H9 (cell line): ENCODE results near the gene NRXN3. TPM values are rescaled to one million over a fixed set of nuclear protein-coding genes. Genes with fewer than 3 reads are reported as not detected.

Experiments
- DNase-seq: peaks from one replicate; pipeline ENCODE4 v3.0.0-alpha.2; 2017
- H2AFZ ChIP-seq: one replicate; pipeline ENCODE4 v1.6.1; 2013; ENCODE audit warnings: mild to moderate bottlenecking, low read length, control low read depth, moderate library complexity
- H2AK5ac ChIP-seq: 2 replicates; pipeline ENCODE4 v1.6.1; 2013; ENCODE audit warnings: low read length, control low read depth, mixed read lengths; ENCODE audit not compliant: insufficient read length
- H2BK120ac ChIP-seq: one replicate; pipeline ENCODE4 v1.6.1; 2013; ENCODE audit warnings: low read depth, mild to moderate bottlenecking, low read length, control low read depth, inconsistent platforms; ENCODE audit not compliant: poor library complexity, severe bottlenecking
- H2BK12ac ChIP-seq: 2 replicates; pipeline ENCODE4 v1.6.1; 2013; ENCODE audit warnings: low read length, control low read depth, mixed read lengths, low read depth; ENCODE audit not compliant: insufficient read length
- H2BK15ac ChIP-seq: 2 replicates; pipeline ENCODE4 v1.6.1; 2013; ENCODE audit warnings: low read depth, low read length, control low read depth
- H2BK20ac ChIP-seq: one replicate; pipeline ENCODE4 v1.6.1; 2013; ENCODE audit warnings: low read depth, mild to moderate bottlenecking, low read length, control low read depth, inconsistent platforms; ENCODE audit not compliant: poor library complexity, severe bottlenecking
- H2BK5ac ChIP-seq: 2 replicates; pipeline ENCODE4 v1.6.1; 2013; ENCODE audit warnings: low read length, control low read depth, mixed read lengths; ENCODE audit not compliant: insufficient read length
- H3K14ac ChIP-seq: 2 replicates; pipeline ENCODE4 v1.6.1; 2013; ENCODE audit warnings: low read length, control low read depth; ENCODE audit not compliant: insufficient read depth
- H3K18ac ChIP-seq: 2 replicates; pipeline ENCODE4 v1.6.1; 2013; ENCODE audit warnings: low read depth, mild to moderate bottlenecking, mixed read lengths, low read length, control low read depth; ENCODE audit not compliant: insufficient read length
- H3K23ac ChIP-seq: 2 replicates; pipeline ENCODE4 v1.6.1; 2013; ENCODE audit warnings: low read length, control low read depth, mixed read lengths, low read depth; ENCODE audit not compliant: insufficient read length
- H3K23me2 ChIP-seq: 2 replicates; pipeline ENCODE4 v1.6.1; 2013; ENCODE audit warnings: low read depth, mild to moderate bottlenecking, mixed read lengths, low read length, control low read depth; ENCODE audit not compliant: insufficient read length, poor library complexity, severe bottlenecking
- H3K27ac ChIP-seq: 2 replicates; pipeline ENCODE4 v1.5.1; 2013; ENCODE audit warnings: low read length, control low read depth, mixed read lengths, low read depth; ENCODE audit not compliant: insufficient read length
- H3K27me3 ChIP-seq: 2 replicates; pipeline ENCODE4 v1.6.1; 2013; ENCODE audit warnings: low read length, control low read depth, inconsistent platforms; ENCODE audit not compliant: insufficient read depth
- H3K4ac ChIP-seq: 2 replicates; pipeline ENCODE4 v1.6.1; 2013; ENCODE audit warnings: low read depth, mild to moderate bottlenecking, control low read depth, inconsistent platforms, low read length, moderate library complexity
- H3K4me1 ChIP-seq: 2 replicates; pipeline ENCODE4 v1.6.1; 2013; ENCODE audit warnings: low read length, control low read depth, inconsistent platforms; ENCODE audit not compliant: insufficient read depth
- H3K4me2 ChIP-seq: 2 replicates; pipeline ENCODE4 v1.6.1; 2013; ENCODE audit warnings: low read length, control low read depth, mixed read lengths; ENCODE audit not compliant: insufficient read length, insufficient read depth
- H3K56ac ChIP-seq: 2 replicates; pipeline ENCODE4 v1.6.1; 2013; ENCODE audit warnings: low read depth, mild to moderate bottlenecking, mixed read lengths, low read length, control low read depth; ENCODE audit not compliant: insufficient read length
- H3K79me1 ChIP-seq: 2 replicates; pipeline ENCODE4 v1.6.1; 2013; ENCODE audit warnings: low read depth, mild to moderate bottlenecking, moderate library complexity, low read length, control low read depth, inconsistent platforms; ENCODE audit not compliant: insufficient read depth, poor library complexity, severe bottlenecking
- H3K79me2 ChIP-seq: 2 replicates; pipeline ENCODE4 v1.6.1; 2013; ENCODE audit warnings: low read length, control low read depth, inconsistent platforms; ENCODE audit not compliant: insufficient read depth
- H3K9ac ChIP-seq: 2 replicates; pipeline ENCODE4 v1.6.1; 2013; ENCODE audit warnings: low read length, control low read depth, mixed read lengths; ENCODE audit not compliant: insufficient read length; ENCODE audit errors: extremely low read depth
- H3K9me3 ChIP-seq: one replicate; pipeline ENCODE4 v1.6.1; 2013; ENCODE audit warnings: low read depth, low read length, inconsistent platforms; ENCODE audit not compliant: control insufficient read depth
- H3T11ph ChIP-seq: one replicate; pipeline ENCODE4 v1.6.1; 2013; ENCODE audit warnings: mild to moderate bottlenecking, low read length, control low read depth, inconsistent platforms
- H4K20me1 ChIP-seq: one replicate; pipeline ENCODE4 v1.6.1; 2013; ENCODE audit not compliant: control insufficient read depth, insufficient read length, insufficient read depth
- H4K5ac ChIP-seq: 2 replicates; pipeline ENCODE4 v1.6.1; 2013; ENCODE audit warnings: low read depth, mild to moderate bottlenecking, mixed read lengths, low read length, control low read depth; ENCODE audit not compliant: insufficient read length
- H4K8ac ChIP-seq: replicated peaks from 2 replicates; pipeline ENCODE4 v1.6.1; 2013; ENCODE audit warnings: low read length, control low read depth, mixed read lengths, low read depth; ENCODE audit not compliant: insufficient read length
- H4K91ac ChIP-seq: 2 replicates; pipeline ENCODE4 v1.6.1; 2013; ENCODE audit warnings: low read depth, mild to moderate bottlenecking, moderate library complexity, mixed read lengths, low read length, control low read depth; ENCODE audit not compliant: insufficient read length
- H3K27ac Mint-ChIP-seq, 3 experiments: 2 replicates in 2 of 3; 3 replicates in 1 of 3; pipeline ENCODE4 v1.8.0; 2020 to 2021; ENCODE audit warnings: mixed read lengths in 3 of 3, mild to moderate bottlenecking in 1 of 3, moderate library complexity in 1 of 3
- H3K27me3 Mint-ChIP-seq: 2 replicates; pipeline ENCODE4 v1.8.0; 2021; ENCODE audit warnings: low read depth, mild to moderate bottlenecking, moderate library complexity, mixed read lengths
- H3K36me3 Mint-ChIP-seq, 3 experiments: 2 replicates in 2 of 3; 3 replicates in 1 of 3; pipeline ENCODE4 v1.8.0; 2020 to 2021; ENCODE audit warnings: low read depth in 3 of 3, mixed read lengths in 3 of 3; ENCODE audit not compliant: insufficient read depth in 1 of 3
- H3K4me1 Mint-ChIP-seq, 2 experiments: 2 replicates each; pipeline ENCODE4 v1.8.0; 2020; ENCODE audit warnings: mixed read lengths in 2 of 2
- H3K4me3 Mint-ChIP-seq, 2 experiments: 2 replicates in 1 of 2; 3 replicates in 1 of 2; pipeline ENCODE4 v1.8.0; 2020 to 2021; ENCODE audit warnings: mild to moderate bottlenecking in 2 of 2, mixed read lengths in 2 of 2, moderate library complexity in 1 of 2
- H3K9me3 Mint-ChIP-seq, 2 experiments: 2 replicates in 1 of 2; 3 replicates in 1 of 2; pipeline ENCODE4 v1.8.0; 2020; ENCODE audit warnings: mild to moderate bottlenecking in 2 of 2, mixed read lengths in 2 of 2, moderate library complexity in 1 of 2
- WGBS: extraction: QIAGEN DNeasy Blood & Tissue Kit; methylation state at CpG from one replicate; pipeline ENCODE4 v1.1.7; 2013; ENCODE audit warnings: missing lambda C conversion rate, low lambda C conversion rate, mixed read lengths; ENCODE audit not compliant: insufficient read length; ENCODE audit errors: extremely low coverage; 5-methylcytosine and 5-hydroxymethylcytosine counted together
- total RNA-seq: library from RNA; stranded (reverse); gene quantifications from 2 replicates; pipeline ENCODE4 v1.2.1, GENCODE V29; 2021
- TF ChIP-seq, protein P1 (sequence below): fragments of 200-600 bp; sonication (generic); conservative IDR thresholded peaks from 3 replicates; pipeline ENCODE4 v1.8.0; 2021; ENCODE audit warnings: antibody characterized with exemption, mild to moderate bottlenecking

The NRXN3 gene
- total RNA-seq, 1 experiment from 2014 or later: 1.8 TPM

DNA sequence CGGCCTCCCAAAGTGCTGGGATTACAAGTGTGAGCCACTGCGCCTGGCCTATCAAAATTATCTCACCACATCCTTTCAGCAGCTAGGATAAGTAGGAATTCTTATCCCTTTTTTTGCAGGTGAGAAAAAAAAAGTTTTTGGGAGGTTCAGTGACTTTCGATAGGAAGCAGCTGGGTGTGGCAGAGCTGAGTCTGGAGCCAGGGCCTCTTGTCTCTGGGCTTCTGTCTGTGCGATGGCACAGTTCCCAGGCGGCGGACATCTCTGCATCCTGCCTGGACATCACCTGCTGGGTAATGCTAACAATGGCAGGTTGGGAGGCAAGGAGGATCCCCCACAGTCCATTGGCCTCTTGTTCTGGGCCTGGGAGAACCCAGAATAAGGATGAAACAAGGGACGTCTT is 12.5 kb downstream of the NRXN3 start:
- TF ChIP-seq, protein P1, sequence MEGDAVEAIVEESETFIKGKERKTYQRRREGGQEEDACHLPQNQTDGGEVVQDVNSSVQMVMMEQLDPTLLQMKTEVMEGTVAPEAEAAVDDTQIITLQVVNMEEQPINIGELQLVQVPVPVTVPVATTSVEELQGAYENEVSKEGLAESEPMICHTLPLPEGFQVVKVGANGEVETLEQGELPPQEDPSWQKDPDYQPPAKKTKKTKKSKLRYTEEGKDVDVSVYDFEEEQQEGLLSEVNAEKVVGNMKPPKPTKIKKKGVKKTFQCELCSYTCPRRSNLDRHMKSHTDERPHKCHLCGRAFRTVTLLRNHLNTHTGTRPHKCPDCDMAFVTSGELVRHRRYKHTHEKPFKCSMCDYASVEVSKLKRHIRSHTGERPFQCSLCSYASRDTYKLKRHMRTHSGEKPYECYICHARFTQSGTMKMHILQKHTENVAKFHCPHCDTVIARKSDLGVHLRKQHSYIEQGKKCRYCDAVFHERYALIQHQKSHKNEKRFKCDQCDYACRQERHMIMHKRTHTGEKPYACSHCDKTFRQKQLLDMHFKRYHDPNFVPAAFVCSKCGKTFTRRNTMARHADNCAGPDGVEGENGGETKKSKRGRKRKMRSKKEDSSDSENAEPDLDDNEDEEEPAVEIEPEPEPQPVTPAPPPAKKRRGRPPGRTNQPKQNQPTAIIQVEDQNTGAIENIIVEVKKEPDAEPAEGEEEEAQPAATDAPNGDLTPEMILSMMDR: no peak
- Histone ChIP-seq H3K18ac (no peak overlapping the region), H3K79me1 (no peaks in the 10 kb centered on the region), H4K8ac (no peak overlapping the region), H3K9me3 (no peaks in the 10 kb centered on the region), H3K9ac (no peak overlapping the region), H4K91ac (no peak overlapping the region), H2AK5ac (no peak overlapping the region), H2BK20ac (no peak overlapping the region), H2AFZ (no peak overlapping the region), H4K5ac (no peak overlapping the region), H3K27me3 (no peaks in the 10 kb centered on the region), H3T11ph (no peak overlapping the region), H3K79me2 (no peaks in the 10 kb centered on the region), H2BK120ac (no peak overlapping the region), H4K20me1 (no peaks in the 10 kb centered on the region), H3K23me2 (no peaks in the 10 kb centered on the region), H2BK5ac (no peak overlapping the region), H3K27ac (no peak overlapping the region), H3K23ac (no peak overlapping the region), H2BK15ac (no peak overlapping the region), H2BK12ac (no peak overlapping the region), H3K4me1 (no peaks in the 10 kb centered on the region), H3K4me2 (no peak overlapping the region), H3K4ac (no peak overlapping the region), H3K14ac (no peak overlapping the region), H3K56ac (no peak overlapping the region)
- no peak for DNase-seq
- no peaks in the 10 kb centered on the region; a peak in 1 of 7 replicates for H3K36me3 Mint-ChIP-seq
- H3K9me3 Mint-ChIP-seq: no peaks in the 10 kb centered on the region
- 0 out of 4 replicates have a peak, but pooled peaks cover 0 to 5% of the 10 kb centered on the region in 2 experiments for H3K4me1 Mint-ChIP-seq
- H3K4me3 Mint-ChIP-seq: no peak overlapping the region
- H3K27ac Mint-ChIP-seq: no peak overlapping the region
- peaks cover 12% of the 10 kb centered on the region for H3K27me3 Mint-ChIP-seq
- WGBS: no CpG with 5 or more reads among the region's 7 CpGs
